ENCODE results near the gene GMDS.
A peak's percentile ranks its signal among the peaks of the same experiment; 100 is the strongest.

Gene GMDS

GRCh38 chr6:2245103-2245876 is at the start of gene GMDS:
TSS of gene GMDS (minus strand) at chr6:2245605.
- DNase-seq: peak; percentile 70 to 98 (median 79)
- intact Hi-C loops (cut with DNase I): loop anchor here (5.0 kb wide), 1 partner anchor 643 kb away; no protein-coding TSS in a partner anchor

- no peak for DNase-seq
- intact Hi-C loops (cut with DNase I): no loop called here
Observed at GRCh38 chr6:2285510-2285909, 40.1 kb upstream of the GMDS start.

- DNase-seq: no peak
Observed at GRCh38 chr6:2275892-2276242, 30.5 kb upstream of the GMDS start.

GRCh38 chr6:2274981-2275891 is 29.8 kb upstream of the GMDS start:
- no peak for DNase-seq
- intact Hi-C loops (cut with DNase I): no loop called here

More at GRCh38 chr6:2275892-2276242, 30.5 kb upstream of the GMDS start:
- intact Hi-C loops (cut with DNase I): no loop called here

GRCh38 chr6:2272696-2273095 is 27.3 kb upstream of the GMDS start:
- intact Hi-C loops (cut with DNase I): no loop called here
- no peak for DNase-seq

- DNase-seq: no peak
- intact Hi-C loops (cut with DNase I): no loop called here
Observed at GRCh38 chr6:2270054-2270453, 24.6 kb upstream of the GMDS start.

- no peak for DNase-seq
- intact Hi-C loops (cut with DNase I): no loop called here
Observed at GRCh38 chr6:2266841-2267240, 21.4 kb upstream of the GMDS start.

GRCh38 chr6:2266031-2266795 is 20.8 kb upstream of the GMDS start:
- intact Hi-C loops (cut with DNase I): no loop called here
- DNase-seq: no peak

- intact Hi-C loops (cut with DNase I): no loop called here
- no peak for DNase-seq
Observed at GRCh38 chr6:2264932-2265331, 19.5 kb upstream of the GMDS start.

GRCh38 chr6:2263896-2264295 is 18.5 kb upstream of the GMDS start:
- DNase-seq: no peak
- intact Hi-C loops (cut with DNase I): no loop called here

GRCh38 chr6:2259574-2259973 is 14.2 kb upstream of the GMDS start:
- intact Hi-C loops (cut with DNase I): no loop called here
- no peak for DNase-seq

- no peak for DNase-seq
- intact Hi-C loops (cut with DNase I): no loop called here
Observed at GRCh38 chr6:2259002-2259494, 13.6 kb upstream of the GMDS start.

- intact Hi-C loops (cut with DNase I): no loop called here
- DNase-seq: no peak
Observed at GRCh38 chr6:2258112-2258511, 12.7 kb upstream of the GMDS start.

GRCh38 chr6:2257363-2257762 is 12.0 kb upstream of the GMDS start:
- no peak for DNase-seq
- intact Hi-C loops (cut with DNase I): no loop called here

GRCh38 chr6:2254747-2255146 is 9.3 kb upstream of the GMDS start:
- intact Hi-C loops (cut with DNase I): no loop called here
- DNase-seq: no peak

- intact Hi-C loops (cut with DNase I): loop anchor here (5.0 kb wide), 1 partner anchor 647 kb away; no protein-coding TSS in a partner anchor
- no peak for DNase-seq
Observed at GRCh38 chr6:2249126-2249525, 3.7 kb upstream of the GMDS start.

GRCh38 chr6:2247664-2248063 is 2.3 kb upstream of the GMDS start:
- DNase-seq: no peak
- intact Hi-C loops (cut with DNase I): loop anchor here (5.0 kb wide), 1 partner anchor 645 kb away; no protein-coding TSS in a partner anchor

- peak in 6 of 10 donors; percentile 9 to 74 (median 18) for DNase-seq
- intact Hi-C loops (cut with DNase I): loop anchor here (5.0 kb wide), 1 partner anchor 644 kb away; no protein-coding TSS in a partner anchor
Observed at GRCh38 chr6:2245877-2246863, 765 bp upstream of the GMDS start.

Data from posterior cingulate gyrus (tissue), 11 donors.